Measurements from ENCODE around the gene MAP3K1. TPM values are rescaled to one million over a fixed set of nuclear protein-coding genes. Genes with fewer than 3 reads are reported as not detected.

MAP3K1 gene
- total and polyA plus RNA-seq, 9 of the 15 experiments (the other 6 are each of a cell fraction or from before 2014, with no cell fraction given): 3.9 to 13.9 (median 7.5) TPM

DNA sequence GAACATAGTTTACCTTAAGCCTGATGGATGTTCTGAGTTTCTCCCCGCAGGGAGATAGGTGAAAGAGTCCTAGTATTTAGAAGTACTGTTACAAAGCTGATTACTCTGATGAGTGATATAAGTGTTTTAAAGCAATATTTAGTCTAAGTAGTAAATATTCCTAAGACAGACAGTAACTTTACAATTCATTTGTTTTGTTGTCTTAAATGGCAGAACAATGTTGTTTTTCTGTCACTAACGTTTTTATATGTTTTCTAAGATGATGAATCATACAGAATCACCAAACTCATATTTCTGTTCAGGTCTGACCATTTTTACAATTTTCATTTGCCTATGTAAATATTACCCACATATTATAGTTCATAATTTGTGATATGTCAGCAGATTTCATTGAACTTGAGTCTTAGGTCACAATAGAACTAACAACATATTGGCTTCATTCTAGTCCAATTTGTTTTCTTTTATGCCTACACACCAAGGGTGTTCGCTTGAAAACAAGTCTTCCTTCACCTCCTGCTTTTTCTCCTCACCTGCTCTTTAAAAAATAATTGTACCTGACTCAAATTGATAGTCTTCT, 30.6 kb downstream of the MAP3K1 start (continued):
- TF ChIP-seq, protein P1, sequence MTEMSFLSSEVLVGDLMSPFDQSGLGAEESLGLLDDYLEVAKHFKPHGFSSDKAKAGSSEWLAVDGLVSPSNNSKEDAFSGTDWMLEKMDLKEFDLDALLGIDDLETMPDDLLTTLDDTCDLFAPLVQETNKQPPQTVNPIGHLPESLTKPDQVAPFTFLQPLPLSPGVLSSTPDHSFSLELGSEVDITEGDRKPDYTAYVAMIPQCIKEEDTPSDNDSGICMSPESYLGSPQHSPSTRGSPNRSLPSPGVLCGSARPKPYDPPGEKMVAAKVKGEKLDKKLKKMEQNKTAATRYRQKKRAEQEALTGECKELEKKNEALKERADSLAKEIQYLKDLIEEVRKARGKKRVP (CRISPR knock-in tag; IDR thresholded peaks at IDR 0.05): no peak
- no peak for TF ChIP-seq ILK (tag; IDR thresholded peaks at IDR 0.05; ENCODE audit: borderline replicate concordance, low read depth)
- TF ChIP-seq NFE2 (IDR thresholded peaks at IDR 0.05; ENCODE audit: low read depth): no peak
- no peak for TF ChIP-seq TGIF2 (CRISPR knock-in tag; IDR thresholded peaks at IDR 0.05)
- TF ChIP-seq NR2C1 (IDR thresholded peaks at IDR 0.05): no peak
- no peak for TF ChIP-seq NR2C1 (tag; IDR thresholded peaks at IDR 0.05)
- TF ChIP-seq NCOA2 (IDR thresholded peaks at IDR 0.05; ENCODE audit: partially characterized antibody in 2 of 2): no peak
- peak; percentile 95 for TF ChIP-seq ZNF316 (IDR thresholded peaks at IDR 0.05)
- TF ChIP-seq KLF10 (CRISPR knock-in tag; IDR thresholded peaks at IDR 0.05): no peak
- no peak for TF ChIP-seq RBFOX2 (IDR thresholded peaks at IDR 0.05; ENCODE audit: low read depth, low read length)
- no peak for TF ChIP-seq NFIX (CRISPR knock-in tag; IDR thresholded peaks at IDR 0.05; ENCODE audit: low read depth)
- TF ChIP-seq ZNF3 (CRISPR knock-in tag; IDR thresholded peaks at IDR 0.05): no peak
- TF ChIP-seq, protein P2, sequence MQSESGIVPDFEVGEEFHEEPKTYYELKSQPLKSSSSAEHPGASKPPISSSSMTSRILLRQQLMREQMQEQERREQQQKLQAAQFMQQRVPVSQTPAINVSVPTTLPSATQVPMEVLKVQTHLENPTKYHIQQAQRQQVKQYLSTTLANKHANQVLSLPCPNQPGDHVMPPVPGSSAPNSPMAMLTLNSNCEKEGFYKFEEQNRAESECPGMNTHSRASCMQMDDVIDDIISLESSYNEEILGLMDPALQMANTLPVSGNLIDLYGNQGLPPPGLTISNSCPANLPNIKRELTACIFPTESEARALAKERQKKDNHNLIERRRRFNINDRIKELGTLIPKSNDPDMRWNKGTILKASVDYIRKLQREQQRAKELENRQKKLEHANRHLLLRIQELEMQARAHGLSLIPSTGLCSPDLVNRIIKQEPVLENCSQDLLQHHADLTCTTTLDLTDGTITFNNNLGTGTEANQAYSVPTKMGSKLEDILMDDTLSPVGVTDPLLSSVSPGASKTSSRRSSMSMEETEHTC (IDR thresholded peaks at IDR 0.05): no peak
- no peak for TF ChIP-seq PTRF (tag; IDR thresholded peaks at IDR 0.05)
- no peak for TF ChIP-seq RBM17 (IDR thresholded peaks at IDR 0.05; ENCODE audit: borderline replicate concordance, low read depth, low read length)
- TF ChIP-seq MAFF (IDR thresholded peaks at IDR 0.05; ENCODE audit: low read length): peak; percentile 90
- TF ChIP-seq, protein P3, sequence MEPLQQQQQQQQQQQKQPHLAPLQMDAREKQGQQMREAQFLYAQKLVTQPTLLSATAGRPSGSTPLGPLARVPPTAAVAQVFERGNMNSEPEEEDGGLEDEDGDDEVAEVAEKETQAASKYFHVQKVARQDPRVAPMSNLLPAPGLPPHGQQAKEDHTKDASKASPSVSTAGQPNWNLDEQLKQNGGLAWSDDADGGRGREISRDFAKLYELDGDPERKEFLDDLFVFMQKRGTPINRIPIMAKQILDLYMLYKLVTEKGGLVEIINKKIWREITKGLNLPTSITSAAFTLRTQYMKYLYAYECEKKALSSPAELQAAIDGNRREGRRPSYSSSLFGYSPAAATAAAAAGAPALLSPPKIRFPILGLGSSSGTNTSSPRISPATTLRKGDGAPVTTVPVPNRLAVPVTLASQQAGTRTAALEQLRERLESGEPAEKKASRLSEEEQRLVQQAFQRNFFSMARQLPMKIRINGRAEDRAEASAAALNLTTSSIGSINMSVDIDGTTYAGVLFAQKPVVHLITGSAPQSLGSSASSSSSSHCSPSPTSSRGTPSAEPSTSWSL (CRISPR knock-in tag; IDR thresholded peaks at IDR 0.05; ENCODE audit: borderline replicate concordance): no peak
- TF ChIP-seq MEF2D (tag; conservative IDR thresholded peaks at IDR 0.05; ENCODE audit: low read depth): no peak
- no peak for TF ChIP-seq ZNF436 (CRISPR knock-in tag; IDR thresholded peaks at IDR 0.05)
- TF ChIP-seq NR2F6 (CRISPR knock-in tag; IDR thresholded peaks at IDR 0.05): no peak
- no peak for TF ChIP-seq MTA3 (IDR thresholded peaks at IDR 0.05; ENCODE audit: borderline replicate concordance)
- peak; percentile 86 for TF ChIP-seq MAFG (tag; conservative IDR thresholded peaks at IDR 0.05)
- no peak for TF ChIP-seq DIDO1 (tag; IDR thresholded peaks at IDR 0.05; ENCODE audit: low read depth)
- TF ChIP-seq KLF6 (CRISPR knock-in tag; IDR thresholded peaks at IDR 0.05; ENCODE audit: borderline replicate concordance): no peak
- TF ChIP-seq MIER1 (IDR thresholded peaks at IDR 0.05; ENCODE audit: low read depth): no peak
- TF ChIP-seq, protein P4, sequence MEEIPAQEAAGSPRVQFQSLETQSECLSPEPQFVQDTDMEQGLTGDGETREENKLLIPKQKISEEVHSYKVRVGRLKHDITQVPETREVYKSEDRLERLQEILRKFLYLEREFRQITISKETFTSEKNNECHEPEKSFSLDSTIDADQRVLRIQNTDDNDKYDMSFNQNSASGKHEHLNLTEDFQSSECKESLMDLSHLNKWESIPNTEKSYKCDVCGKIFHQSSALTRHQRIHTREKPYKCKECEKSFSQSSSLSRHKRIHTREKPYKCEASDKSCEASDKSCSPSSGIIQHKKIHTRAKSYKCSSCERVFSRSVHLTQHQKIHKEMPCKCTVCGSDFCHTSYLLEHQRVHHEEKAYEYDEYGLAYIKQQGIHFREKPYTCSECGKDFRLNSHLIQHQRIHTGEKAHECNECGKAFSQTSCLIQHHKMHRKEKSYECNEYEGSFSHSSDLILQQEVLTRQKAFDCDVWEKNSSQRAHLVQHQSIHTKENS (CRISPR knock-in tag; IDR thresholded peaks at IDR 0.05): no peak
